HEK293 (cell line): ENCODE data around the gene ATP5MC2.

Experiments used
- CTCF ChIP-seq: fragments of 450-650 bp; formaldehyde crosslinking; IDR thresholded peaks from 2 replicates; pipeline ENCODE4 v1.5.1; 2016; ENCODE audit warnings: missing biosample characterization, missing genetic modification characterization
- GLI4 ChIP-seq: fragments of 450-650 bp; formaldehyde crosslinking; IDR thresholded peaks from 2 replicates; pipeline ENCODE4 v1.5.1; 2016; ENCODE audit warnings: missing biosample characterization, missing genetic modification characterization
- GLIS2 ChIP-seq: fragments of 450-650 bp; formaldehyde crosslinking; IDR thresholded peaks from 2 replicates; pipeline ENCODE4 v1.5.1; 2016; ENCODE audit warnings: missing biosample characterization, missing genetic modification characterization
- KLF17 ChIP-seq: fragments of 450-650 bp; formaldehyde crosslinking; IDR thresholded peaks from 2 replicates; pipeline ENCODE4 v1.5.1; 2016; ENCODE audit warnings: missing biosample characterization, missing genetic modification characterization
- MYNN ChIP-seq: fragments of 450-650 bp; formaldehyde crosslinking; IDR thresholded peaks from 2 replicates; pipeline ENCODE4 v1.5.1; 2016; ENCODE audit warnings: missing biosample characterization, missing genetic modification characterization, borderline replicate concordance
- ZBTB26 ChIP-seq: fragments of 450-650 bp; formaldehyde crosslinking; optimal IDR thresholded peaks from 2 replicates; pipeline ENCODE3; 2016; ENCODE audit warnings: missing biosample characterization, mild to moderate bottlenecking, missing genetic modification characterization
- ZBTB49 ChIP-seq: fragments of 450-650 bp; formaldehyde crosslinking; IDR thresholded peaks from 2 replicates; pipeline ENCODE4 v1.5.1; 2016; ENCODE audit warnings: missing biosample characterization, missing genetic modification characterization, low read depth
- ZNF18 ChIP-seq: fragments of 450-650 bp; formaldehyde crosslinking; IDR thresholded peaks from 2 replicates; pipeline ENCODE4 v1.5.1; 2016; ENCODE audit warnings: missing biosample characterization, missing genetic modification characterization
- ZNF23 ChIP-seq: fragments of 450-650 bp; formaldehyde crosslinking; IDR thresholded peaks from 2 replicates; pipeline ENCODE4 v1.5.1; 2016; ENCODE audit warnings: missing biosample characterization, missing genetic modification characterization, borderline replicate concordance
- ZNF248 ChIP-seq: fragments of 450-650 bp; formaldehyde crosslinking; IDR thresholded peaks from 2 replicates; pipeline ENCODE4 v1.5.1; 2017; ENCODE audit warnings: missing biosample characterization, missing genetic modification characterization
- ZNF280C ChIP-seq: fragments of 450-650 bp; formaldehyde crosslinking; IDR thresholded peaks from 2 replicates; pipeline ENCODE4 v1.5.1; 2016; ENCODE audit warnings: missing biosample characterization, missing genetic modification characterization
- ZNF350 ChIP-seq: fragments of 450-650 bp; formaldehyde crosslinking; IDR thresholded peaks from 2 replicates; pipeline ENCODE4 v1.5.0; 2017; ENCODE audit warnings: missing biosample characterization, mild to moderate bottlenecking, missing genetic modification characterization
- ZNF488 ChIP-seq: fragments of 450-650 bp; formaldehyde crosslinking; IDR thresholded peaks from 2 replicates; pipeline ENCODE4 v1.5.1; 2016; ENCODE audit warnings: missing biosample characterization, missing genetic modification characterization
- ZSCAN5A ChIP-seq: fragments of 450-650 bp; formaldehyde crosslinking; IDR thresholded peaks from 2 replicates; pipeline ENCODE4 v1.5.1; 2016; ENCODE audit warnings: missing biosample characterization, missing genetic modification characterization

- TF ChIP-seq GLIS2 (tag by site-specific recombination) (no peak), KLF17 (tag by site-specific recombination) (no peak), ZBTB26 (tag by site-specific recombination) (no peak), CTCF (tag by site-specific recombination) (no peak), ZNF488 (tag by site-specific recombination) (no peak), ZNF248 (tag by site-specific recombination) (no peak), GLI4 (no peak), MYNN (tag by site-specific recombination) (no peak), ZBTB49 (tag by site-specific recombination) (no peak), ZNF23 (tag by site-specific recombination) (no peak), ZNF18 (tag by site-specific recombination) (no peak), ZNF350 (tag by site-specific recombination) (no peak), ZNF280C (tag by site-specific recombination) (no peak), ZSCAN5A (no peak)
Observed at GRCh38 chr12:53683983-53684382, 8.1 kb upstream of the ATP5MC2 start.
